ENCODE measurements around the gene CUEDC2.

Gene CUEDC2

GRCh38 chr10:102393411-102394078 is 38.8 kb downstream of the CUEDC2 start:
- peak overlapping the region; percentile 97 for H3K27ac ChIP-seq (ENCODE audit: low read length)
- peak overlapping the region; percentile 99 for H3K9ac ChIP-seq (ENCODE audit: low read length)
- TF ChIP-seq, protein P1, sequence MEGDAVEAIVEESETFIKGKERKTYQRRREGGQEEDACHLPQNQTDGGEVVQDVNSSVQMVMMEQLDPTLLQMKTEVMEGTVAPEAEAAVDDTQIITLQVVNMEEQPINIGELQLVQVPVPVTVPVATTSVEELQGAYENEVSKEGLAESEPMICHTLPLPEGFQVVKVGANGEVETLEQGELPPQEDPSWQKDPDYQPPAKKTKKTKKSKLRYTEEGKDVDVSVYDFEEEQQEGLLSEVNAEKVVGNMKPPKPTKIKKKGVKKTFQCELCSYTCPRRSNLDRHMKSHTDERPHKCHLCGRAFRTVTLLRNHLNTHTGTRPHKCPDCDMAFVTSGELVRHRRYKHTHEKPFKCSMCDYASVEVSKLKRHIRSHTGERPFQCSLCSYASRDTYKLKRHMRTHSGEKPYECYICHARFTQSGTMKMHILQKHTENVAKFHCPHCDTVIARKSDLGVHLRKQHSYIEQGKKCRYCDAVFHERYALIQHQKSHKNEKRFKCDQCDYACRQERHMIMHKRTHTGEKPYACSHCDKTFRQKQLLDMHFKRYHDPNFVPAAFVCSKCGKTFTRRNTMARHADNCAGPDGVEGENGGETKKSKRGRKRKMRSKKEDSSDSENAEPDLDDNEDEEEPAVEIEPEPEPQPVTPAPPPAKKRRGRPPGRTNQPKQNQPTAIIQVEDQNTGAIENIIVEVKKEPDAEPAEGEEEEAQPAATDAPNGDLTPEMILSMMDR (IDR thresholded peaks at IDR 0.05; ENCODE audit: low read depth, low read length): peak; percentile 71
- TF ChIP-seq EZH2phosphoT487 (IDR thresholded peaks at IDR 0.05; ENCODE audit: low read depth): no peak
- H3K27me3 ChIP-seq (ENCODE audit: low read depth, low read length): no peaks in the 10 kb centered on the region
- peaks cover 29% of the 10 kb centered on the region for H3K4me1 ChIP-seq (ENCODE audit: low read length)
- H2AFZ ChIP-seq (ENCODE audit: low read depth, low read length): no peak overlapping the region
- peak overlapping the region; percentile 93 for H3K4me3 ChIP-seq (ENCODE audit: low read length)
- peaks cover 37% of the 10 kb centered on the region for H3K79me2 ChIP-seq (ENCODE audit: low read length)
- peaks cover 26% of the 10 kb centered on the region for H3K36me3 ChIP-seq (replicated peaks; ENCODE audit: low read depth, low read length)
- no peaks in the 10 kb centered on the region; the same call in 1 of the 2 replicates for H4K20me1 ChIP-seq (ENCODE audit: insufficient read depth, low read length)
- H3K9me3 ChIP-seq (ENCODE audit: insufficient read depth, low read length): no peaks in the 10 kb centered on the region
- peak overlapping the region; percentile 76 for H3K4me2 ChIP-seq (ENCODE audit: low read length)

- Histone ChIP-seq H3K9ac (ENCODE audit: low read length) (no peak overlapping the region), H3K27ac (ENCODE audit: low read length) (no peak overlapping the region), H3K4me3 (ENCODE audit: low read length) (no peak overlapping the region)
Measured at GRCh38 chr10:102392306-102392705, 40.1 kb downstream of the CUEDC2 start.

DNA sequence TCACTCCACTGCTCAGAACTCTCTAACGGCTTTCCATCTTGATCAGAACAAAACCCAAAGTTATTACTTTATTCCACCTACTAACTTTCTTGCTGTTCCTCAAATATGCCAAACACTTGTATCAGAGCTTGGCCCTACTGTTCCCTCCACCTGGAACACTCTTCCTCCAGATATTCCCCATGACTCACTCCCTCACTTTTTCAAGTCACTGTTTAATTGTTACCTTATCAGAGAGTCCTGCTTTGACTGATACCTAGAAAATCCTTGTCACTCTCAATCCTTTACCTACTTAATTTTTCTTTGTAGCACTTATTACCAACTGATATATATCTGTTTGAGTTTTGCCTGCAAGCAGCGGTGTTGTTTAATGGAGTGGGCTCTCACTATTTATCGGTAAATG is 42.5 kb downstream of the CUEDC2 start:
- Histone ChIP-seq H3K9me3 (ENCODE audit: insufficient read depth, low read length) (no peaks in the 10 kb centered on the region), H3K4me2 (ENCODE audit: low read length) (no peak overlapping the region), H3K4me1 (ENCODE audit: low read length) (peaks cover 12% of the 10 kb centered on the region), H3K27ac (ENCODE audit: low read length) (no peak overlapping the region), H3K27me3 (ENCODE audit: low read depth, low read length) (no peaks in the 10 kb centered on the region), H3K9ac (ENCODE audit: low read length) (no peak overlapping the region), H4K20me1 (ENCODE audit: insufficient read depth, low read length) (no peaks in the 10 kb centered on the region), H2AFZ (ENCODE audit: low read depth, low read length) (no peak overlapping the region), H3K4me3 (ENCODE audit: low read length) (no peak overlapping the region), H3K79me2 (ENCODE audit: low read length) (peaks cover 5% of the 10 kb centered on the region), H3K36me3 (replicated peaks; ENCODE audit: low read depth, low read length) (no peaks in the 10 kb centered on the region)
- no peak for TF ChIP-seq EZH2phosphoT487 (IDR thresholded peaks at IDR 0.05; ENCODE audit: low read depth)
- TF ChIP-seq, protein P1 (IDR thresholded peaks at IDR 0.05; ENCODE audit: low read depth, low read length): no peak

More at GRCh38 chr10:102392306-102392705, 40.1 kb downstream of the CUEDC2 start:
- no peak for TF ChIP-seq EZH2phosphoT487 (IDR thresholded peaks at IDR 0.05; ENCODE audit: low read depth)
- TF ChIP-seq, protein P1 (IDR thresholded peaks at IDR 0.05; ENCODE audit: low read depth, low read length): no peak
- H3K36me3 ChIP-seq (replicated peaks; ENCODE audit: low read depth, low read length): peaks cover 14% of the 10 kb centered on the region
- H2AFZ ChIP-seq (ENCODE audit: low read depth, low read length): no peak overlapping the region
- no peaks in the 10 kb centered on the region; the same call in 1 of the 2 replicates for H4K20me1 ChIP-seq (ENCODE audit: insufficient read depth, low read length)
- H3K27me3 ChIP-seq (ENCODE audit: low read depth, low read length): no peaks in the 10 kb centered on the region
- no peaks in the 10 kb centered on the region for H3K9me3 ChIP-seq (ENCODE audit: insufficient read depth, low read length)
- H3K4me1 ChIP-seq (ENCODE audit: low read length): peaks cover 17% of the 10 kb centered on the region
- H3K4me2 ChIP-seq (ENCODE audit: low read length): no peak overlapping the region
- H3K79me2 ChIP-seq (ENCODE audit: low read length): peaks cover 25% of the 10 kb centered on the region

DNA sequence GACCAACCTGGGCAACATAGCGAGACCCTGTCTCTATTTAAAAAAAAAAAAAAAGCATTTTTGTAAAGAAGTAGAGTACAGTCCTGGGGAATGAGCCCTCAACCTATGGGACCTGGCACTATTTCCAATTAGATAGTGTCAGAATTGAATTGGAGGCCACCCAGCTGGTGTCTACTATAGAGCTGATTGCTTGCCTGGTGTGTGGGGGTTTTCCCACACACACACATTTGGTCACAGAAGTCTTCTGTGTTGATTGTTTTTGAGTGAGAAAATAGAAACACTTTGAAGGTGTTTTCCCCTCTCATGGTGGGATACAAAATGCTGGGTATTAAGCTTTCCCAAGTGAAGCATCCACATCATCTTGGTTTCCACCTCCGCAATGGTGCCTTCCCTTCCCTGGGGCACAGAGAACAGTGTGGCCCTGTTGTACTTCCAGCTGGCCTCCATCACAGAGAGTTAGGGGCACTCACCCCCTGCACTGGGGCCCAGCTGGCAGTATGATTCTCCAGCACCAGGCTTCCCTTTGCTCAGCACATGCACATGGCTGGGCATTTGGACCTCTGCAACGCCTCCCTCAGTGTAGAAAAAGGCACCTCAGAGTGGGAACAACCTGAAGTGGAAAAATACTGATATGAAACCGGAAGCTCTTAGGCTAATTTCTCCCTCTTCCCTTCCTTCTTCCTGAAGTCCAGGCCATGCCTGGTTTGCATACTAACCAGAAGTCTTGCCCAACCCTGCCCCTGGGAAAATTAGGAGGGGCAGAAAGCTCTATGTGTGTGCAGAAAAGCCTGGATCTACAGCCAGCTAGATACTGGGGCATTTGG is 47.6 kb downstream of the CUEDC2 start:
- TF ChIP-seq, protein P1 (IDR thresholded peaks at IDR 0.05; ENCODE audit: low read depth, low read length): no peak
- TF ChIP-seq EZH2phosphoT487 (IDR thresholded peaks at IDR 0.05; ENCODE audit: low read depth): no peak
- no peak overlapping the region for H2AFZ ChIP-seq (ENCODE audit: low read depth, low read length)
- H3K9me3 ChIP-seq (ENCODE audit: insufficient read depth, low read length): no peaks in the 10 kb centered on the region
- no peaks in the 10 kb centered on the region for H3K79me2 ChIP-seq (ENCODE audit: low read length)
- peaks cover 12% of the 10 kb centered on the region for H3K4me1 ChIP-seq (ENCODE audit: low read length)
- no peak overlapping the region for H3K4me3 ChIP-seq (ENCODE audit: low read length)
- no peaks in the 10 kb centered on the region for H4K20me1 ChIP-seq (ENCODE audit: insufficient read depth, low read length)
- H3K27me3 ChIP-seq (ENCODE audit: low read depth, low read length): no peaks in the 10 kb centered on the region
- H3K9ac ChIP-seq (ENCODE audit: low read length): no peak overlapping the region
- H3K36me3 ChIP-seq (replicated peaks; ENCODE audit: low read depth, low read length): peaks cover 11% of the 10 kb centered on the region
- no peak overlapping the region for H3K27ac ChIP-seq (ENCODE audit: low read length)
- peak overlapping the region; percentile 7; the same call in 1 of the 2 replicates for H3K4me2 ChIP-seq (ENCODE audit: low read length)

Data from OCI-LY3 (cell line).